ENCODE results near the gene RPN1.

Gene RPN1

GRCh38 chr3:128616516-128617269 lies 33.9 kb downstream of the RPN1 start:
- Histone ChIP-seq H3K79me2 (ENCODE audit: insufficient read depth, low read length) (peaks cover 15% of the 10 kb centered on the region), H3K27ac (ENCODE audit: low read length) (peak overlapping the region; percentile 74), H3K4me3 (ENCODE audit: low read depth in 1 of 2, low read length in 2 of 2) (peak overlapping the region in 1 of 2 experiments; percentile 91; a peak in 2 of 4 replicates), H3K9ac (ENCODE audit: low read depth, low read length) (peak overlapping the region; percentile 81), H4K20me1 (ENCODE audit: insufficient read depth, low read length) (0 out of 2 replicates have a peak, but pooled peaks cover under 1% of the 10 kb centered on the region), H3K27me3 (ENCODE audit: insufficient read depth, low read length, poor library complexity) (no peaks in the 10 kb centered on the region), H3K9me3 (ENCODE audit: insufficient read depth, low read length, severe bottlenecking) (no peaks in the 10 kb centered on the region), H3K36me3 (ENCODE audit: insufficient read depth, low read length) (peaks cover 36% of the 10 kb centered on the region), H3K4me1 (ENCODE audit: insufficient read depth, low read length) (peaks cover 36% of the 10 kb centered on the region), H3K4me2 (ENCODE audit: insufficient read depth, low read length) (peak overlapping the region; percentile 99), H2AFZ (ENCODE audit: low read depth, low read length) (peak overlapping the region; percentile 87)
- ATAC-seq (ENCODE audit: insufficient read depth, low read depth) (no peak), DNase-seq (no peak)
- TF ChIP-seq EZH2 (IDR thresholded peaks at IDR 0.05; ENCODE audit: borderline replicate concordance, low read depth, low read length, severe bottlenecking) (no peak), CTCF (IDR thresholded peaks at IDR 0.05; ENCODE audit: borderline replicate concordance, extremely low read depth, low read length, poor library complexity, severe bottlenecking) (no peak)

- H3K4me1 ChIP-seq (ENCODE audit: insufficient read depth, low read length) = peaks cover 17% of the 10 kb centered on the region
- H3K9me3 ChIP-seq (ENCODE audit: insufficient read depth, low read length, severe bottlenecking) = no peaks in the 10 kb centered on the region
- H3K27me3 ChIP-seq (ENCODE audit: insufficient read depth, low read length, poor library complexity) = no peaks in the 10 kb centered on the region
- H3K27ac ChIP-seq (ENCODE audit: low read length) = no peak overlapping the region
- no peak for TF ChIP-seq CTCF (IDR thresholded peaks at IDR 0.05; ENCODE audit: borderline replicate concordance, extremely low read depth, low read length, poor library complexity, severe bottlenecking)
- no peak for TF ChIP-seq EZH2 (IDR thresholded peaks at IDR 0.05; ENCODE audit: borderline replicate concordance, low read depth, low read length, severe bottlenecking)
- H3K4me2 ChIP-seq (ENCODE audit: insufficient read depth, low read length) = no peak overlapping the region
- DNase-seq (no peak), ATAC-seq (ENCODE audit: insufficient read depth, low read depth) (no peak)
- no peak overlapping the region for H3K9ac ChIP-seq (ENCODE audit: low read depth, low read length)
- peaks cover 11% of the 10 kb centered on the region for H3K36me3 ChIP-seq (ENCODE audit: insufficient read depth, low read length)
- no peaks in the 10 kb centered on the region for H4K20me1 ChIP-seq (ENCODE audit: insufficient read depth, low read length)
- peaks cover 14% of the 10 kb centered on the region for H3K79me2 ChIP-seq (ENCODE audit: insufficient read depth, low read length)
- no peak overlapping the region for H2AFZ ChIP-seq (ENCODE audit: low read depth, low read length)
- H3K4me3 ChIP-seq (ENCODE audit: low read depth in 1 of 2, low read length in 2 of 2) = no peak overlapping the region
These were observed 36.5 kb downstream of the RPN1 start for GRCh38 chr3:128614076-128614475.

GRCh38 chr3:128613083-128613829 lies 37.4 kb downstream of the RPN1 start:
- Histone ChIP-seq H3K36me3 (ENCODE audit: insufficient read depth, low read length) (peaks cover 3% of the 10 kb centered on the region; the same call in 1 of the 2 replicates), H3K9me3 (ENCODE audit: insufficient read depth, low read length, severe bottlenecking) (no peaks in the 10 kb centered on the region), H3K27ac (ENCODE audit: low read length) (no peak overlapping the region), H3K4me1 (ENCODE audit: insufficient read depth, low read length) (peaks cover 13% of the 10 kb centered on the region), H3K9ac (ENCODE audit: low read depth, low read length) (no peak overlapping the region), H3K27me3 (ENCODE audit: insufficient read depth, low read length, poor library complexity) (no peaks in the 10 kb centered on the region), H2AFZ (ENCODE audit: low read depth, low read length) (no peak overlapping the region), H4K20me1 (ENCODE audit: insufficient read depth, low read length) (no peaks in the 10 kb centered on the region), H3K4me2 (ENCODE audit: insufficient read depth, low read length) (no peak overlapping the region), H3K4me3 (ENCODE audit: low read depth in 1 of 2, low read length in 2 of 2) (no peak overlapping the region), H3K79me2 (ENCODE audit: insufficient read depth, low read length) (peaks cover 8% of the 10 kb centered on the region)
- DNase-seq (no peak), ATAC-seq (ENCODE audit: insufficient read depth, low read depth) (no peak)
- no peak for TF ChIP-seq CTCF (IDR thresholded peaks at IDR 0.05; ENCODE audit: borderline replicate concordance, extremely low read depth, low read length, poor library complexity, severe bottlenecking)
- no peak for TF ChIP-seq EZH2 (IDR thresholded peaks at IDR 0.05; ENCODE audit: borderline replicate concordance, low read depth, low read length, severe bottlenecking)

Measured in DND-41 (cell line).